Stimulated activated CD4-positive, alpha-beta T cell treated with anti-CD3 and anti-CD28 coated beads, Interleukin-1b, Interleukin-23, amount 100 ng/mL, for 1 hour (primary cell): ENCODE data around the gene HIGD2A.

ENCODE experiments used
- DNase-seq, 2 donors: peaks; one replicate each; pipeline ENCODE4 v3.0.0-alpha.2; 2020; ENCODE audit warnings: low read depth in 2 of 2

Gene HIGD2A

DNA sequence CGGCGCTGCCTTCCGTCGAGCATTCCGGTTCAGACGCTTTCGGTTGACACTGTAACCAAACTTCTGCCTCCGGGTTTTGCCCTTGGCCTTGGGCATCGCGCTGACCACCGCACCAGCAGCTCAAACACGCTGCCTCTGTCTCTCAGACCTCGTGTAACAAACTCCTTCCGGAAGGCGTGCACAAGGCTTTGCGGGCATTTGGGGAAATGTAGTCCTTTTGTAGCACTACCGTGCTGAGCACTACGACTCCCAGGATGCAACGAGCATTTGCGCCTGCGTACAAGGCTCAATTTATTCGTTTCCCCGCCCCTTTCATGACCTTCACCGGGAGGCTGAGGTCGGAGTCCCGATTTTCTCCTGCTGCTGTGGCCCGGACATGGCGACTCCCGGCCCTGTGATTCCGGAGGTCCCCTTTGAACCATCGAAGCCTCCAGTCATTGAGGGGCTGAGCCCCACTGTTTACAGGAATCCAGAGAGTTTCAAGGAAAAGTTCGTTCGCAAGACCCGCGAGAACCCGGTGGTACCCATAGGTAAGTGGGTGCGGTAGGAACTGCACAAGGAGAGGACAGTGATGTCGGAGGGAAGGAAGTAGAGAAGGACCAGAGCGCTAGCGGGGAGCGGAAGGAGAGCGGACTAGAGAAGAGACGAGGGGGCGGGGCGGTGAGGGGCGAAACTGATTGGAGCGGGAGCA, at the start of gene HIGD2A, which contains the start of gene NOP16:
Gene HIGD2A (plus strand): TSS at position 308 of the 691 bp plus-strand sequence. CDS start 69 bp downstream, at position 377.
Gene NOP16 (minus strand): TSS at position 155 of the 691 bp plus-strand sequence. CDS start 59 bp downstream, at position 96.
- peak; percentile 95 to 99 for DNase-seq

DNA sequence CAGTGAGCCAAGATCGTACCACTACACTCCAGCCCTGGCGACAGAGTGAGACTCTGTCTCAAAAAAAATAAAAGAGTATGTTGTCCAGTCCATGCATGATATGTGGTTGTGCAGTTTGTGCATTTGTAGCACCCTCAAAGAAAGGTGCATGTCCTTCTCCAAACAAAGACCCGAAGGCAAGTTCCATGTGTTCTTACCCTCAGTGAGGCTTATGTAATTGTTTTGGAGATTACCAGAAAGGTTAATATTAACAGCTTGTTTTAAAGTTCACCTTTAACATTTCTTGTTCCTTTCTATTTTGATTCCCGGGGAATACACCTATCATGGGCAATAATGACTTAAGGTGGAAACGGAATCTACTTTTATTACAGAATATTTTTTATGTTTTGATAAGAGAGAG, 49.2 kb upstream of the HIGD2A start:
- no peak for DNase-seq

- DNase-seq: no peak
Measured at GRCh38 chr5:176341325-176342157, 47.0 kb upstream of the HIGD2A start.

- DNase-seq: no peak
Measured at GRCh38 chr5:176342158-176342483, 46.4 kb upstream of the HIGD2A start.

GRCh38 chr5:176342766-176343458, 45.6 kb upstream of the HIGD2A start:
- no peak for DNase-seq

DNA sequence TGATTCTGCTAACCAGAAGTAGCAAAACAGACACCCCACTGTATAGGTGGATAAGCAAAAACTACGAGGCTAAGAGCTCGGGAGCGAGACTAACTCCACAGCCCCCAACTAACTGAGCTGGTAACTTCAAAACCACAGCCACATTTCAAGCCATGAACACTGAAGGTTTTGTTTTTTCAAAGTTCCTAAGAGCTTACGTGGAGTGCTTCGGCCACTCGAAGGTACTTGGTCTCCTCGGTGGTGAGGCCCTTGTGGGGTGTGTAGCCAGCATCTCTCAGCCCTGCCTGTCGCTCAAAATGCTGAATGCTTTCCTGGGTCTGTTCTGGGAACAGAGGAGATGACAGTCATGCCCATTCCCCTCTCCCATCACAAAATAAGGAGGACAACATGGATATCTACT, 38.1 kb upstream of the HIGD2A start:
- no peak for DNase-seq

DNA sequence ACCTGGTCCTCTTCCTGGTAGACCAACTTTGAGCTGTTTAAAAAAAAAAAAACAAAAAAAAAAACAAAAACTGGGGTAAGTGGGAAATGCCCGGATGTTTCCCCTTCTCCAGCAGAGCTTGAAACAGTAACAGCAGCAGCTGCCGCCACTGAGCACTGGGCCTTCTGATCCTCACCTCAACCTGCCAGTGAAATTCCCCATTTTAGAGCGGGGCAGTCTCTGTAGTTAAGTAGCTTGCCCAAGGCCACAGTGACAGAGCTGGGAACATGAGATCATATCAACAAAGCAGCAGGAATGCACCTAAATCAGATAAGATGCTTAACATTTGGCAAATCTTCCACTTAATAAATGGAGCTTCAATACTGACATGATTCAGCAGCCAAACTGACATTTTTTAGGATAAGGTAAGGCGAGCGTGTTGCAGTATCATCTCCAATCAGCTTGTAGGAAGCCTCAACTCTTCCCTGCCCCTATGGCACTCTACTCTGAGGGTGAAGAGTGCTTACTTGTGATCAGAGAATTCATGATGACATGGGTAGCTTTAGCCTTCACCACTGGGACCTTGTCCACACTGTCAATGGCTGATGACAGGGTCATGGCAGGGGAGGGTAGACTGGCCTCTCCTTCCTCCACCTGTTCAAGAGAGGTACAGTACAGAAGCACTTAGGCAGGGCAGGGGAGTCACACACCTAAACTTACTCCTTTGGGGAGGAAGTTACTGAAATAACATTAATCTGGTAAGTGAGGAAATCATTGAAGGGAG, 36.3 kb upstream of the HIGD2A start:
- DNase-seq: no peak

- DNase-seq: no peak
Measured at GRCh38 chr5:176353533-176353932, 35.0 kb upstream of the HIGD2A start.

- no peak for DNase-seq
Measured at GRCh38 chr5:176355400-176356178, 33.0 kb upstream of the HIGD2A start.

GRCh38 chr5:176356179-176356566, 32.4 kb upstream of the HIGD2A start:
- no peak for DNase-seq

DNA sequence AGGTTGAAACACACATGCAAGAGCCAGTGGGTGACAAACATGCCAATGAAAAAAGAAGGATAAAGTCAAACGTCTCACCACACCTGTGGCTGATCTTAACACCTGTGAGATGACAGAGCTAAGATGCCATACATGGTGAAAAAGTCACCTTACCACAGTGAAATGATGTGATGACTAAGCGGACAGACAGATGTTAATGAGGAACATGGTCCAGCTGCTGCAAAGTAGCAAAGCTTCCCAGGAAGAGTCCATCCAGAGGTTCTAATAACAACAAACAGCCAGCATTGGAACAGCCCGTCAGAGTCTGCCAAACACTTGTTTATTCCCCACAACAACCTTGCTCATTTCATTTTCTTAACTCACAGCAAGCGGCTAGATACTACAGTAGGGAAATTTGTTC, 28.9 kb upstream of the HIGD2A start:
- no peak for DNase-seq

DNA sequence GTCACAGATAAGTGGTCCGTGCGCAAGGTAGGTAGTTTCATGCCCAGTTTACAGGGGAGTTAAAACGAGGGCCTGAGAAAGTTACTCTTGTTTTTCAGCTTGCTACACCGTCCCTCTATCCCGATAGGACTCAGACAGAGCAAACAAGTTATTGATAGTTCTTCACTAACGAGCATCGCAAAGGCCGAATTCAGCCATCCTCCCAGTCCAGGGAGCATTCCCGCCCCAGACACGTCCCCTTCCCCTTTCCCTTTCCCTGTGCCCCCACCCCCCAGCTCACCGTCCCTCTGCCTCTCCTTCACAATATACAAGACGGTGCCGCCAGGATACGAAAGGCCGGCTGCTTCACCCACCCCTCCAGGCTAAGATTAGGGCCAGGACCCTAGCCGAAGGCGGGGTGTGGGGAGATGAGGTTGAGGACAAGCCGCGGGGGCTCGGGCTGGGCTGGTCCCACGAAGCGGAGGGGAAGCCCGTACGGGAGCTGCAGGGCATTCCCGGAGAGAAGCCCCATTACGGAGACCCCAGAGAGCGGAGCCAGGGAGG, 27.6 kb upstream of the HIGD2A start:
- no peak for DNase-seq

- DNase-seq: peak; percentile 82 to 85
Measured at GRCh38 chr5:176361437-176362232, 26.9 kb upstream of the HIGD2A start, which contains the start of gene KIAA1191. Gene KIAA1191 (minus strand): TSS chr5:176361764. CDS start chr5:176359508, 2,256 bp downstream.

DNA sequence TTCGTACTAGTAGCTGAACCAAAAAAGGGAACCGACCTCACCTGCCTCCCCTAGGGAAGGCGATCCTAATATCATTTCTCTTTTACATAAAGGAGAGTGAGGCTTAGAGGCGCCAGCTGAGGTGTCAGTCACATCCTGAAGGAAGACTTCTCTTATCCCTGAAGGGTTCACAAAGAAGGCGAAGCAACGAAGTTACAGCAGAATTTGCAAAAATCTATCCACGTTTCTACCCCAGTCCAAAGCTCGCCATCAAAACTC, 26.4 kb upstream of the HIGD2A start:
- DNase-seq: no peak

DNA sequence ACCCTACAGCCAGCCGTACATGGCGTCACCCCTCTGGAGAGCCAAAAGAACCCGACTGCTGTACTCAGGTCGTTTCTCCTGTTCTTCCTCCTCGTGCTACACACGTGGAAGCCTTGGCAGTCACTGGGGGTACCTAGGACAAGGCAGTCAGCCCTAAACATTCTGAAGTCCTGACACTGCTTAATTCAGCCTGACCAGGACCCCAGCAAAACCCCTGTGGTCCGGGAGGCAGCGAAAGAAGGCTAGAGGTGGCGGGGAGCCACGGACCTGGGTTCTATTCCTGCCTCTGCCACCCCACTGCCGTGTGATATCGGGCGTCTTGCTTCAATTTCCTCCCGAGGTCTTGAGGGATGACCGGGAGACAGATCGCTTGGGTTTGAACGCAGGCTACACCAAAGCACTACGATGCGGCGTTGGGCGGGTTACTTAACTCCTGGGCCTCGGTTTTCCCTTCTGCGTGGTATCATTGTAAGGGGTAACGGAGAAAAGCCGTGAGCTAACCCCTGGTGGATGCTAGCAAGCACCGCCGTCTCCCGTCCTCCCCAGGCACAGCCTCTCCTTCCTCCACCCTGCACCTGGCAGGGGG, 23.7 kb upstream of the HIGD2A start:
- DNase-seq: no peak

GRCh38 chr5:176365351-176366231, 23.0 kb upstream of the HIGD2A start, which contains the start of gene ARL10:
Gene ARL10 (plus strand): TSS chr5:176365487. CDS start chr5:176365564, 77 bp downstream.
- DNase-seq: no peak

- DNase-seq: no peak
Measured at GRCh38 chr5:176366232-176366894, 22.2 kb upstream of the HIGD2A start.

DNA sequence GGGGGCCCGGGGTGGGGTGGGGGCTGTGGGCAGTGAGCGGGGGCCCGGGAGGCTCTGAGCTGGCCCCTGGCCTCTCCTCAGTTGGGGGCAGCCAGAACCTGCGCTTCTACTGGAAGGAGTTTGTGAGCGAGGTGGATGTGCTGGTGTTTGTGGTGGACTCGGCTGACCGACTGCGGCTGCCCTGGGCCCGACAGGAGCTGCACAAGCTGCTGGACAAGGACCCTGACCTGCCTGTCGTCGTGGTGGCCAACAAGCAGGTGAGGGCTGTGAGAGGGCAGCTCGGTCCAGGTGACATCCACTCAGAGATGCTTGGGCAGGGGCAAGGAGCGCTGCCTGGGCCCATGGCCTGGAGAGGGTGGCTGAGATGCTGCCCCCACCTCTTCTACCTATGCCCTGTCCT, 19.8 kb upstream of the HIGD2A start:
- DNase-seq: no peak
